GM18870 (cell line): ENCODE results near the gene SMARCB1.
A peak's percentile ranks its signal among the peaks of the same experiment; 100 is the strongest.

Source experiments
- ATAC-seq: cut with Tn5 transposase; IDR thresholded peaks from one replicate; pipeline ENCODE4 v1.9.1; 2021; ENCODE audit warnings: moderate library complexity; ENCODE audit not compliant: unreplicated experiment

SMARCB1 gene

GRCh38 chr22:23779731-23780130 lies 7.0 kb upstream of the SMARCB1 start:
- ATAC-seq: no peak

- no peak for ATAC-seq
These were observed 6.5 kb upstream of the SMARCB1 start for GRCh38 chr22:23780146-23780748.

DNA sequence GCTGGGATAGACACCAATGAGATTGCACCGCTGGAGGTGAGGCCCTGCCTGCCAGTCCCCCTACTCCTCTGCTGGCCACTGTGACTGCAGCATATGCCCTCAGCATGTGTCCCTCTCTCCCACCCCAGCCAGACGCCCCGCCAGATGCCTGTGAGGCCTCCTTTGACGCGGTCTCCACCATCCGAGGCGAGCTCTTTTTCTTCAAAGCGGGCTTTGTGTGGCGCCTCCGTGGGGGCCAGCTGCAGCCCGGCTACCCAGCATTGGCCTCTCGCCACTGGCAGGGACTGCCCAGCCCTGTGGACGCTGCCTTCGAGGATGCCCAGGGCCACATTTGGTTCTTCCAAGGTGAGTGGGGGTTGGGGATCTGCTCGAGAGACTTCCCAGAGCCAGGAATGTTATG lies 5.7 kb upstream of the SMARCB1 start:
- ATAC-seq: no peak

DNA sequence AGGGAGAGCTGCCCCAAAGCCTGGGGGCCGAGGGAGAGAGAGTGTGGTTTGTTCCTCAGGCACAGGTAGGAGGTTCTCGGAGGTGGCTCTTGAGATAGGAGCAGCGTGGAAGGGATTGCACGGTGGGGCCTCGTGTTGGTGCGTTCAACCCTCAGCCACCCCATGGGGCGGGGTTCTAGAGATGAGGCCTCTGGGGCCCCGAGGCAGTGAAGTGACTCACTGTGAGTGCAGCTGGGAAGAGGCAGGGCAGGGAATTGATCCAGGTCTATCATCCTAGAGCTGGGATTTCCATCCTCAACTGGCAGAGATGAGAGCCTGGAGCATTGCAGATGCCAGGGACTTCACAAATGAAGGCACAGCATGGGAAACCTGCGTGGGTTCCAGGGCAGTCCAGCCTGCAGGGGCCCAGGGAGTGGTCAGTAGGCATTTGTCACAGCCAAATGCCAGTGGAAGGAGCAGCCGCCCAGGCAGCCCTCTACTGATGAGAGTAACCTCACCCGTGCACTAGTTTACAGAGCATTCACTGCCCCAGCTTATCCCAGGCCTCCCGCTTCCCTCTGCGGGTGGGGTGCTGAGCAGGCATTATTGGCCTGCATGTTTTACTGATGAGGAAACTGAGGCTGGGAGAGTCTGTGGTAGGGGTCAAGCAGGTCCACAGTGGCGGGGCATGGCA lies 5.1 kb upstream of the SMARCB1 start:
- no peak for ATAC-seq

DNA sequence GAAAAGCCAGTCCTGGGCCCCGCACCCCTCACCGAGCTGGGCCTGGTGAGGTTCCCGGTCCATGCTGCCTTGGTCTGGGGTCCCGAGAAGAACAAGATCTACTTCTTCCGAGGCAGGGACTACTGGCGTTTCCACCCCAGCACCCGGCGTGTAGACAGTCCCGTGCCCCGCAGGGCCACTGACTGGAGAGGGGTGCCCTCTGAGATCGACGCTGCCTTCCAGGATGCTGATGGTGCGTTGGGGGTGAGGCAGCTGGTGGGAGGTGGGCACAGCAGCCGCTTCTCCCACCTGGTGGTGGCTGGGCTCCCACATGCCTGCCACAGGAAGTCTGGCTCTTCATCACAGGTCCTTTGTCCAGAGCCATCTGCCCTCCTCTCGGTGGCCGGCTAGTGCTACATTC lies 4.5 kb upstream of the SMARCB1 start:
- no peak for ATAC-seq

DNA sequence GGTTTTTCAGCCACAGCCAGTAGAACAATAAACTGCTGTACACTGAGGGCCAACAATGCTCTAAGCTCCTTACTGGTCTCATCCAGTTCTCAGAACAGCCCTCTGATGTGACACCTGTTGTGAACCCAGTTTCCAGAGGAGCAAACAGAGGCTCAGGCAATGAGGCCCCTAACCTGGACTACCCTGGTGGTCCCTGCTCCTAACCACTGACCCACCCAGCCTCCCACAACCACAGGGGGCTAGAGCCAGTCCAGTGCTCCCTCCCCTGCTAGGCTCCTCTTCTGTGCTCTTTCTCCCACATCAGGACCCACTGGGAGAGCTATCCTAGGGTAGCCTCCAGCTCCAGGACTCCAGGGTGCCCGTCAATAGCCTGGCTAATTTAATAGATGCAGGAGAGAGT lies 4.1 kb upstream of the SMARCB1 start:
- no peak for ATAC-seq

DNA sequence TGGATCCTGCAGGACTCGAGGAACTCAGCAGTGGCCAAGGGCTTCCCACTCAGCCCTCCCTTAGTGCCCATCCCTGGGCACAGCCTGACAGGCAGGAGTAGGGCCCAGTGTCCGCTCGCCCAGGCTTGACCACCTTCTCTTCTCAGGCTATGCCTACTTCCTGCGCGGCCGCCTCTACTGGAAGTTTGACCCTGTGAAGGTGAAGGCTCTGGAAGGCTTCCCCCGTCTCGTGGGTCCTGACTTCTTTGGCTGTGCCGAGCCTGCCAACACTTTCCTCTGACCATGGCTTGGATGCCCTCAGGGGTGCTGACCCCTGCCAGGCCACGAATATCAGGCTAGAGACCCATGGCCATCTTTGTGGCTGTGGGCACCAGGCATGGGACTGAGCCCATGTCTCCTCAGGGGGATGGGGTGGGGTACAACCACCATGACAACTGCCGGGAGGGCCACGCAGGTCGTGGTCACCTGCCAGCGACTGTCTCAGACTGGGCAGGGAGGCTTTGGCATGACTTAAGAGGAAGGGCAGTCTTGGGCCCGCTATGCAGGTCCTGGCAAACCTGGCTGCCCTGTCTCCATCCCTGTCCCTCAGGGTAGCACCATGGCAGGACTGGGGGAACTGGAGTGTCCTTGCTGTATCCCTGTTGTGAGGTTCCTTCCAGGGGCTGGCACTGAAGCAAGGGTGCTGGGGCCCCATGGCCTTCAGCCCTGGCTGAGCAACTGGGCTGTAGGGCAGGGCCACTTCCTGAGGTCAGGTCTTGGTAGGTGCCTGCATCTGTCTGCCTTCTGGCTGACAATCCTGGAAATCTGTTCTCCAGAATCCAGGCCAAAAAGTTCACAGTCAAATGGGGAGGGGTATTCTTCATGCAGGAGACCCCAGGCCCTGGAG lies 3.3 kb upstream of the SMARCB1 start:
- no peak for ATAC-seq

DNA sequence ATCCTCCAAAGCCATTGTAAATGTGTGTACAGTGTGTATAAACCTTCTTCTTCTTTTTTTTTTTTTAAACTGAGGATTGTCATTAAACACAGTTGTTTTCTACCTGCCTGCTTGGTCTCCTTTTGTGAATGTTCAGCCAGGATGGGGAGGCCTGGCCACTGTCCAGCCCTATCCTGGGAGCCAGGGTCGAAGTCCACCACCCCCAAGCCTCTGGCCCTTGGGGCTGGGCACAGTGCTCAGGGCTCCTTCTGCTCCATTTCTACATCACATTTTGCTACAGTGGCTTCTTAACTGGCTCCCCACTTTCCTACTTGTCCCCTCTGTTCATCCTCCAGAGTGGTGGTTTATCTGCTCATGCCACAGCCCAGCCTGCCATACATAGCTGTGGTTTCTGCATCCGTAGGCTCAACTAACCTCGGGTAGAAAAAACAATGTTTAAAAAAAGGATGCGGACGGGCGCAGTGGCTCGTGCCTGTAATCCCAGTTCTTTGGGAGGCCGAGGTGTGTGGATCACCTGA lies 2.5 kb upstream of the SMARCB1 start:
- no peak for ATAC-seq

GRCh38 chr22:23786261-23786710 lies 480 bp upstream of the SMARCB1 start:
- no peak for ATAC-seq

GRCh38 chr22:23787600-23787896 lies 782 bp downstream of the SMARCB1 start:
- peak; percentile 3 for ATAC-seq

- no peak for ATAC-seq
These were observed 1.1 kb downstream of the SMARCB1 start for GRCh38 chr22:23787910-23788309.

DNA sequence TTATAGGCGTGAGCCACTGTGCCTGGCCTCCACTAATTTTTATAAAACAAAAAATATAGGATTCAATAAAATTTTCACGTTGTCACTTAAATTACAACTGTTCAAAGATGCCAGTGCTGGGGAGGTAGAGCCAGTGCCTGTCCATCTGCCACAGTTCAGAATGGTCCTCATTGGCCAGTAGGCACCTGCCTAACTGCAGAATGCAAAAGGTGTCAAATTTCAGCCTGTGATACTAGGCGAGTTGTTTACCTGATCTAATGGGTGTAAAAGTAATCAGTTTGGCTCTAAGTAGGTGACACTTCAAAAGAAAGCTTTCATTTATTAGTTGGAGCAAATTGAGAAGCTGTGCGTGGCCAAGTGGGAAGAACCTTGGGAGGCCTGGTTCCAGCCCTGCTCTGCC lies 2.4 kb downstream of the SMARCB1 start:
- no peak for ATAC-seq

DNA sequence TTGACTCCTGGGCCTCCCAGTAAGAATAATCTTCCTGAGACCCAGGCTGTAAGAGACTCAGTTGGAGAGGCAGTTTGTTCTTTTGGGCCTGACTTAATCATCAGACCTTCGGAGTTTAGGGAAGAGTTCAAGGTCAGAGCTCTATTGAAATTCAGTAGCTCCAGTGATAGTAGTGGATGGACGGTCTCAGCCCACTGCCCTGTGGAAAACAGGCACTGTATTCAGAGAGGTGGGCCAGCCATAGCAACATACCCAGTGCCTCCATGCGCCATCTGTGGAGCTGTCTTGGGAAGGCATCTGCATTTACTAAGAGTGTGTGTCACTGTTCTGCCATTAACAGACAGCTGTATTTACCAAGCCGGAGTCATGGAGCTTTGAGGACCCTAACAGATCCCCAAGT lies 2.9 kb downstream of the SMARCB1 start:
- no peak for ATAC-seq

DNA sequence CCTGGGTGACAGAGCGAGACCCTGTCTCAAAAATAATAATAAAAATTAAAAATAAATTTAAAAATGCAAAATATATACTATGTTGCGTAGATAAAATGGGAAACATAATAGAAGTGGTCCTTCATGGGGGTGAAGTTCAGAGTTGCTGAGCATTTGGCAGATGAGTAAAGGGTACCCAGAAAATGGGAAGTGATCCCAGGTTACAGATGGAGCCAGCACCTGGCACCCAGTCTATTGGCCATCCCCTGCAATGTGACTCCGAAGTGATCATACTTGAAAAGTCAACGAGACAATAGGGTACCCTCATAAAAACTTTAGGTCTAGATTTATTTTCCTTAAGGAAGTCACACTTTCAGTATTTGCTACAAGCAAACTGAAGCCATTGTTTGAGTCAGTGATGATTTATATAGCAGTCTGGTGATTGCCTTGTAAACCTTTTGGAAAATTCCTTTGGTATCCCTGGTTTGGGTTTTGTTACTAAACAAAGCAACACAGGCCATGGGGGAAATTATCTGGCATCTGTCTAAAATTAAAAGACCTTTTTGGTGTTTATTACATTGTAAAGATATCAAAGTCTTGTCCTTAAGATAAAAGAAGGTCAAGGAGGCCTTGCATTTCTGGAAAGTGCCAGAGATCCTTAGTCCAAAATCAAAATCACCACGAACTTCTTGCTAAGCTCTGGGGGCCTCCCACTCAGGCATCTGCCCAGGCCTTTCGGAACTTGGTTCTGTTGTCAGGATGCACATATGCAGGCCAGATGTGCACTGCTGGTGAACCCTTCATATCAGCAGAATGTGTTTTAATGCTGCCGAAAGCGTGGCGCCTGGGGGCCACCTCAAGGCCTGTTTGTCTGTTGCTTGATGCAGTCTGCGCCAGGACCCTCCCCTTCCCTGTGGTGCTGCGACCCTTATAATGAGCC lies 4.3 kb downstream of the SMARCB1 start:
- no peak for ATAC-seq

DNA sequence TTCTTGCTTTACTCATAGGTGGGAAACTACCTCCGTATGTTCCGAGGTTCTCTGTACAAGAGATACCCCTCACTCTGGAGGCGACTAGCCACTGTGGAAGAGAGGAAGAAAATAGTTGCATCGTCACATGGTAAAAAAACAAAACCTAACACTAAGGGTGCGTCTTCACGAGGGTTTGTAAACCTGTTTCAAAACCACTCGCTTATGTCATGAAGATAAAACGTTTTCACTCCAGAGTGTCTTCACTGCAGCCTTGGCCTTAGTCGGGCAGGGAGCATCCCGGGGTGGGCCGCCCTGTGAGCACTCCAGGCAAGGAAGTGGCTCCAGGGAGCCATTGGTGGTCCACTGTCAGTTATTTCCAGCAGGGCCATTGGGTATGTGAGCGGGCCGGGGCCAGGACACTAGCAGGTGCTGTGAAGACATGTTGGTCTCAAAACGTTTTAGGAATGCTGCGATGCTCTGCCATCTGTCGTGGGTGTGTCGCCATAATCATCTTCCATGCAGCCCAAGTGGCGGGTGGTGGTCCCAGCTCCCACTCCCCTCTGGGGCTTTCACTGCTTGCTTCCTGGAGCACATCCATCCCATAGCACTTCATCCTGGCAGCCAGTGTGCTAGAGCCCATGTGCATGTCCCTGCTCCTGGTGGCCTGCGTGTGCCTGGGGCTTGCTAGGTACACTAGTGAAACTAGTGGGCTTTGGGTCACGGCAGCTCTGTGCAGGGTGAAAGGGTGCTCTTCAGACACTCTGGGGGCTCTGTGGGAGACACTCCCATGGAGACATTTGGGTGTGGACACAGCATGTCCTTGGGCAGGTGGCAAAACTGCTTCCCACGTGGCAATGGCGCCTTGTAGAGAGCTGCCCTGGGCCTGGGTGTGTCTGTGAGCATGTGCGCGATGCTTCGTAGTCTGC lies 5.2 kb downstream of the SMARCB1 start:
- ATAC-seq: no peak

GRCh38 chr22:23793326-23793725 lies 6.6 kb downstream of the SMARCB1 start:
- ATAC-seq: no peak

GRCh38 chr22:23796461-23796860 lies 9.7 kb downstream of the SMARCB1 start:
- ATAC-seq: no peak

GRCh38 chr22:23800297-23801237 lies 13.8 kb downstream of the SMARCB1 start:
- ATAC-seq: no peak
